Neural cell (in vitro differentiated cells): ENCODE results near the gene MS4A12. TPM values are rescaled to one million over a fixed set of nuclear protein-coding genes. Genes with fewer than 3 reads are reported as not detected.

Experiments used
- H2AFZ ChIP-seq: fragments of 200-600, 300-800 bp; sonication (generic), shearing (Covaris generic); 2 replicates; pipeline ENCODE4 v1.6.0; 2014; ENCODE audit warnings: low read depth, mild to moderate bottlenecking, antibody characterized with exemption, low read length, moderate library complexity
- H3F3A ChIP-seq: fragments of 200-600 bp; shearing (Covaris generic); 2 replicates; pipeline ENCODE4 v1.6.1; 2016; ENCODE audit warnings: mild to moderate bottlenecking, moderate library complexity, mixed read lengths, antibody characterized with exemption, low read length; ENCODE audit not compliant: insufficient read depth, poor library complexity, severe bottlenecking
- H3K27ac ChIP-seq: fragments of 200-600, 300-800 bp; sonication (generic), shearing (Covaris generic); 2 replicates; pipeline ENCODE4 v1.5.1; 2014; ENCODE audit warnings: mild to moderate bottlenecking, low read length, moderate library complexity
- H3K27me3 ChIP-seq: fragments of 300-800, 200-600 bp; sonication (generic), shearing (Covaris generic); 2 replicates; pipeline ENCODE4 v1.6.0; 2014; ENCODE audit warnings: mild to moderate bottlenecking, low read depth, low read length, moderate library complexity; ENCODE audit not compliant: insufficient read depth
- H3K36me3 ChIP-seq: fragments of 300-800, 200-600 bp; sonication (generic), shearing (Covaris generic); 2 replicates; pipeline ENCODE4 v1.5.1; 2014; ENCODE audit warnings: mild to moderate bottlenecking, antibody characterized with exemption, low read length, moderate library complexity; ENCODE audit not compliant: insufficient read depth
- H3K4me2 ChIP-seq: fragments of 300-800, 200-600 bp; sonication (generic), shearing (Covaris generic); 2 replicates; pipeline ENCODE4 v1.6.0; 2014; ENCODE audit warnings: mild to moderate bottlenecking, low read length
- H3K4me3 ChIP-seq: fragments of 300-800, 200-600 bp; sonication (generic), shearing (Covaris generic); 2 replicates; pipeline ENCODE4 v1.5.1; 2014; ENCODE audit warnings: mild to moderate bottlenecking, low read length, moderate library complexity
- H3K79me2 ChIP-seq: fragments of 200-600 bp; shearing (Covaris generic); replicated peaks from 2 replicates; pipeline ENCODE4 v1.6.0; 2014; ENCODE audit warnings: mild to moderate bottlenecking, low read length, moderate library complexity; ENCODE audit not compliant: insufficient read depth
- H3K9ac ChIP-seq: fragments of 300-800, 200-600 bp; sonication (generic), shearing (Covaris generic); 2 replicates; pipeline ENCODE4 v1.6.1; 2016; ENCODE audit warnings: mild to moderate bottlenecking, low read length, mixed read lengths
- H3K9me2 ChIP-seq: fragments of 200-600 bp; shearing (Covaris generic); 2 replicates; pipeline ENCODE4 v1.6.1; 2016; ENCODE audit warnings: mild to moderate bottlenecking, low read length, mixed read lengths; ENCODE audit not compliant: insufficient read depth
- H3K9me3 ChIP-seq: fragments of 200-600, 300-800 bp; sonication (generic), shearing (Covaris generic); 2 replicates; pipeline ENCODE4 v1.6.1; 2016; ENCODE audit warnings: mild to moderate bottlenecking, mixed run types, low read length, moderate library complexity, mixed read lengths
- H4K20me1 ChIP-seq: fragments of 200-600 bp; shearing (Covaris generic); 2 replicates; pipeline ENCODE4 v1.6.1; 2016; ENCODE audit warnings: mild to moderate bottlenecking, mixed run types; ENCODE audit not compliant: insufficient read depth
- CTCF ChIP-seq: fragments of 450-650 bp; IDR thresholded peaks from 2 replicates; pipeline ENCODE4 v1.5.1; 2014; ENCODE audit warnings: antibody characterized with exemption, mild to moderate bottlenecking, moderate library complexity; ENCODE audit not compliant: poor library complexity, severe bottlenecking
- EP300 ChIP-seq: fragments of 450-650 bp; conservative IDR thresholded peaks from 2 replicates; pipeline ENCODE4 v1.6.1; 2014; ENCODE audit warnings: antibody characterized with exemption, mild to moderate bottlenecking, moderate library complexity; ENCODE audit not compliant: poor library complexity, severe bottlenecking
- EZH2 ChIP-seq: fragments of 200-600, 300-800 bp; shearing (Covaris generic), sonication (generic); IDR thresholded peaks from 2 replicates; pipeline ENCODE4 v1.6.1; 2014; ENCODE audit warnings: antibody characterized with exemption, low read length, borderline replicate concordance, mild to moderate bottlenecking; ENCODE audit not compliant: insufficient read depth, poor library complexity, severe bottlenecking
- MXI1 ChIP-seq: fragments of 450-650 bp; conservative IDR thresholded peaks from 2 replicates; pipeline ENCODE4 v1.6.1; 2014; ENCODE audit warnings: antibody characterized with exemption, mild to moderate bottlenecking; ENCODE audit not compliant: poor library complexity, severe bottlenecking
- POLR2AphosphoS5 ChIP-seq: IDR thresholded peaks from 2 replicates; pipeline ENCODE4 v1.6.1; 2012
- RAD21 ChIP-seq: fragments of 450-650 bp; conservative IDR thresholded peaks from 2 replicates; pipeline ENCODE4 v1.6.1; 2014; ENCODE audit warnings: antibody characterized with exemption, mild to moderate bottlenecking, moderate library complexity
- REST ChIP-seq: IDR thresholded peaks from 2 replicates; pipeline ENCODE4 v1.6.1; 2012; ENCODE audit warnings: borderline replicate concordance
- SMC3 ChIP-seq: fragments of 450-650 bp; conservative IDR thresholded peaks from 2 replicates; pipeline ENCODE4 v1.6.1; 2014; ENCODE audit warnings: antibody characterized with exemption, mild to moderate bottlenecking, moderate library complexity; ENCODE audit not compliant: poor library complexity
- TAF1 ChIP-seq: IDR thresholded peaks from 2 replicates; pipeline ENCODE4 v1.6.1; 2012; ENCODE audit warnings: low read depth
- polyA plus RNA-seq: library from polyadenylated mRNA; depleted of rRNA; stranded (reverse); fragments of >200 nt; gene quantifications from 2 replicates; pipeline ENCODE4 v1.2.3, GENCODE V29; 2014

MS4A12 gene
- polyA plus RNA-seq, 1 donor from 2014 or later = not detected

- H3K27me3 ChIP-seq = no peaks in the 10 kb centered on the region
- H3K4me2 ChIP-seq = no peak overlapping the region
- no peak overlapping the region for H3K9ac ChIP-seq
- no peaks in the 10 kb centered on the region for H3K36me3 ChIP-seq
- H3K4me3 ChIP-seq = no peak overlapping the region
- H3K9me2 ChIP-seq = no peaks in the 10 kb centered on the region
- no peaks in the 10 kb centered on the region for H4K20me1 ChIP-seq
- TF ChIP-seq MXI1 = no peak
- no peak for TF ChIP-seq EP300
- no peak for TF ChIP-seq POLR2AphosphoS5
- no peak for TF ChIP-seq RAD21
- no peak for TF ChIP-seq REST
- TF ChIP-seq EZH2 = no peak
- TF ChIP-seq TAF1 = no peak
- TF ChIP-seq CTCF = no peak
- no peak for TF ChIP-seq SMC3
- H3F3A ChIP-seq = no peaks in the 10 kb centered on the region
- no peak overlapping the region for H3K27ac ChIP-seq
- H2AFZ ChIP-seq = no peak overlapping the region
- H3K79me2 ChIP-seq = no peaks in the 10 kb centered on the region
- H3K9me3 ChIP-seq = no peaks in the 10 kb centered on the region
Measured at GRCh38 chr11:60482361-60482760, 10.2 kb upstream of the MS4A12 start.

GRCh38 chr11:60485987-60486386 lies 6.6 kb upstream of the MS4A12 start:
- no peak overlapping the region for H2AFZ ChIP-seq
- no peak for TF ChIP-seq EZH2
- no peak for TF ChIP-seq EP300
- peak; percentile 34 for TF ChIP-seq SMC3
- TF ChIP-seq TAF1 = no peak
- no peak for TF ChIP-seq POLR2AphosphoS5
- TF ChIP-seq REST = no peak
- TF ChIP-seq CTCF = peak; percentile 48
- no peak for TF ChIP-seq MXI1
- TF ChIP-seq RAD21 = peak; percentile 19

More at GRCh38 chr11:60485987-60486386, 6.6 kb upstream of the MS4A12 start:
- H3K9me3 ChIP-seq = no peaks in the 10 kb centered on the region
- H3K9ac ChIP-seq = no peak overlapping the region
- no peaks in the 10 kb centered on the region for H3K79me2 ChIP-seq
- no peak overlapping the region for H3K27ac ChIP-seq
- no peaks in the 10 kb centered on the region for H3F3A ChIP-seq
- no peak overlapping the region for H3K4me3 ChIP-seq
- no peaks in the 10 kb centered on the region for H3K9me2 ChIP-seq
- no peaks in the 10 kb centered on the region for H3K36me3 ChIP-seq
- H3K27me3 ChIP-seq = no peaks in the 10 kb centered on the region
- H4K20me1 ChIP-seq = no peaks in the 10 kb centered on the region
- no peak overlapping the region for H3K4me2 ChIP-seq
